Measurements from ENCODE around the gene FAIM2. TPM values are rescaled to one million over a fixed set of nuclear protein-coding genes. Genes with fewer than 3 reads are reported as not detected.

Gene FAIM2
- total RNA-seq, 2 donors from 2014 or later = 4.6 to 9.8 TPM

- H3K4me1 ChIP-seq = peaks cover 0 to 9% of the 10 kb centered on the region in 2 donors
- H3K4me3 ChIP-seq = no peak overlapping the region
- H3K9me3 ChIP-seq = no peaks in the 10 kb centered on the region
- TF ChIP-seq CTCF (IDR thresholded peaks at IDR 0.05) = no peak
- H3K27me3 ChIP-seq = no peaks in the 10 kb centered on the region
- no peak for DNase-seq (ENCODE audit: low spot score)
- H3K27ac ChIP-seq = no peak overlapping the region
- no peaks in the 10 kb centered on the region for H3K36me3 ChIP-seq
Observed at GRCh38 chr12:49942512-49942893, 38.8 kb upstream of the FAIM2 start.

GRCh38 chr12:49941556-49942511 lies 38.1 kb upstream of the FAIM2 start:
- H3K27ac ChIP-seq = no peak overlapping the region
- H3K9me3 ChIP-seq = no peaks in the 10 kb centered on the region
- TF ChIP-seq CTCF (IDR thresholded peaks at IDR 0.05) = no peak
- H3K4me3 ChIP-seq = no peak overlapping the region
- H3K4me1 ChIP-seq = peaks cover 0 to 9% of the 10 kb centered on the region in 2 donors
- H3K27me3 ChIP-seq = no peaks in the 10 kb centered on the region
- DNase-seq (ENCODE audit: low spot score) = no peak
- H3K36me3 ChIP-seq = no peaks in the 10 kb centered on the region

DNA sequence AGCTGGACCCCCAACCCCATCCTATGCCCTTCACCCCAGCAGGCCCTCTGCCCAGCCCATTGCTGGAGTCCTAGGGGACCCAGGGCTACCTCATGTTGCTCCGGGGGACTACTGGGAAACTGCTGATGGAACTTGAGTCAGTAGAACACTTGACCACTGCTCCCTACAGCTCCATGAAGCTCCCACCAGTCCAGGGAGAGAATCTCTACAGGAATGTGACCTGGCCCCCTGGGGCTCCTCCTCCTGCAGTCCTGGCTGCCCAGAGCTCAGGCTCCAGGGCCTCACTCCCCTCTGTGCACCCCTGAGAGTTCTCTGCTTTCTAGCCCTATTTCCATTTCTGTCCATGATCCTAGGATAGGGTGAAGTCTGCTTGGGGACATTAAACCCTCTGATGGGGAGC lies 36.0 kb upstream of the FAIM2 start:
- no peaks in the 10 kb centered on the region for H3K4me1 ChIP-seq

DNA sequence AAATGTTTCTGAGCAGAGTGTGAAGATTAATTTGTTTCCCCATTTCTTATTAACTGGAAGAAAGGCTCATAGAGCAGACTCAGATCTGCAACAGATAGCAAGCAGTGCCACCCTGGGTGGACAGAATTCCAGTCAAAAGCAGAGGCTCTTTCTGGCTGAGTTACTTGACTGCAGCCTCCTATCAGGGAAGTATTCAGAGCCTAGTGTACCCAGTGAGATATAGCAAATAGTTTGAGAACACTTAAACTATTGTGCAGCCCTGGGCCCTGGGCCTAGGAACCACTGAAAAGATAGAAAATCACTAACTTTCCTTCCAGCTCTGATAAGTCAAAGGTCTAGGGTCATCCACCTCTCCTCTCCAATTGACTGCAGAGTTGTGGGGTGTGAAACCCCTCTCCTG lies 35.6 kb upstream of the FAIM2 start:
- no peak overlapping the region for H3K27ac ChIP-seq
- H3K4me3 ChIP-seq = no peak overlapping the region
- no peak for TF ChIP-seq CTCF (IDR thresholded peaks at IDR 0.05)
- H3K36me3 ChIP-seq = no peaks in the 10 kb centered on the region
- H3K27me3 ChIP-seq = no peaks in the 10 kb centered on the region
- H3K4me1 ChIP-seq = no peaks in the 10 kb centered on the region
- H3K9me3 ChIP-seq = no peaks in the 10 kb centered on the region
- DNase-seq (ENCODE audit: low spot score) = no peak

More for the DNA sequence above, 36.0 kb upstream of the FAIM2 start:
- H3K27ac ChIP-seq = no peak overlapping the region
- H3K36me3 ChIP-seq = no peaks in the 10 kb centered on the region
- no peaks in the 10 kb centered on the region for H3K27me3 ChIP-seq
- no peak for TF ChIP-seq CTCF (IDR thresholded peaks at IDR 0.05)
- no peak for DNase-seq (ENCODE audit: low spot score)
- no peak overlapping the region for H3K4me3 ChIP-seq
- no peaks in the 10 kb centered on the region for H3K9me3 ChIP-seq

GRCh38 chr12:49937639-49938300 lies 34.1 kb upstream of the FAIM2 start:
- H3K27ac ChIP-seq = no peak overlapping the region
- TF ChIP-seq CTCF (IDR thresholded peaks at IDR 0.05) = no peak
- H3K9me3 ChIP-seq = no peaks in the 10 kb centered on the region

More at GRCh38 chr12:49937639-49938300, 34.1 kb upstream of the FAIM2 start:
- H3K36me3 ChIP-seq = no peaks in the 10 kb centered on the region
- H3K4me3 ChIP-seq = no peak overlapping the region
- H3K4me1 ChIP-seq = no peaks in the 10 kb centered on the region
- no peaks in the 10 kb centered on the region for H3K27me3 ChIP-seq
- DNase-seq (ENCODE audit: low spot score) = no peak

Data from right atrium auricular region (tissue), 2 donors.